Activated gamma-delta T cell treated with Interleukin-2 at 50 U/mL for 16 hours (primary cell): ENCODE measurements around the gene MRPL58.

Experiments used
- DNase-seq: peaks from one replicate; pipeline ENCODE4 v3.0.0-alpha.2; 2020

The MRPL58 gene

DNA sequence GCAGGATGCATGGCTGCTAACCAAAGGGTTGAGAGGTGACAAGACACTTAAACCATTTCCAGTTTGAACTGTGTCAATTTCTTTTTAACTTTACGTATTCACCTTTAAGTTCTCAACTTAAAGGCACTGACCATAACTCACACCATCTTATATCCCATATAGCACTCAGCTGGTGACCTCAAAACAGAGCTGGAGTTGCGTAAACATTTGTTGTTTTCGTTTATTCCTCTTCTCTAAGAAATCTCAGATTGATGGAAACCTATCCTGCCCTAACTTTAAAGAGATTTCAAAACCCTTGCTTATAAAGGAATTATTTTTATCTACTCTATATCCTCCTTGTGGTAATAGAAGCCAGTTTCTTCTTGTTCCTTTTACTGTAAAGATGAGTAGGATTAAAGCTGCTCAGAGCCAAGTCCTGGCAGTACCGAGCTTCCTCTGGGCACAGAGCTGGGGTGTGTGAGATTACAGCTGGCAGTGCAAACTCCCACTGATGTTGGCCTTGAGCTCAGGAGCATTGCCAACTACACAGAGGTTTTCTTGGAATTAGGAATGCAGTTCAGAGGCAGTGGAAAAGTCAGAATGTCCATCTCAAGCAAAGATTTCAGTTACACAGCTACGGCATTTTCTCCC lies 35.9 kb downstream of the MRPL58 start:
- DNase-seq: no peak

DNA sequence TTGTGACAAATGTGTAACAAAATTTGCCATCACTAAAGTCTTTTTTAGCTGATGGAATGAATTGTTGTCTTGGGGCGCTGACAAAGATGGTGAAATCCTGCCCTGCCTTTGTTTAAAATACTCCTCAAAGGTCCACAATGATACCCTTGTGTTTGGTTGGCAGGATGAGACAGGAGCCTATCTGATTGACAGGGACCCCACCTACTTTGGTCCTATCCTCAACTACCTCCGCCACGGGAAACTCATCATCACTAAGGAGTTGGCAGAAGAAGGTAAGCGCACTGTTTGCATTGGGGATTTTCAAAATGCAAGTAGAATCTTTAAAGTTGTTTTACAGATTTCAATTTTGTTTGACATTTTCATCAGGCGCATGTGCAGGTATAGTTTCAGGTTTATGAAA lies 36.6 kb downstream of the MRPL58 start:
- no peak for DNase-seq

DNA sequence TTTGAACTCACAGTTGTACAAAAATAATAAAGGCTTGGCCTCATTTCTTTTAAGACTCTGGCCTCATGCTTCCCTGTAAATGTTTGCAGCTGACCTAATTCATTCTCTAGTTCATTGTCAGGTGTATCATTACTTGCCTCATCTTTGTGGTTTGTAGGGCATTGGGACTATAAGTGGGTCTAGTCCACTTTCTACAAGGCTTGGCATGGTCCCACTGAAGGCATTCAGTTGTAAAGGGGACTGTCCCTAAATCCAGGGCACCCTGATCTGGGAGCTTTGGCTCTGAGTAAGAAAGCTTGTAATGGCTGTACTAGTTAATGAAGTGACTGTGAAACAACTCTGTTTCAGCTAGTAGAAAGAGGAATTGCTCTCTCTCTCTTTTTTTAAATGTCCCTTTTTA lies 37.2 kb downstream of the MRPL58 start:
- DNase-seq: no peak

DNA sequence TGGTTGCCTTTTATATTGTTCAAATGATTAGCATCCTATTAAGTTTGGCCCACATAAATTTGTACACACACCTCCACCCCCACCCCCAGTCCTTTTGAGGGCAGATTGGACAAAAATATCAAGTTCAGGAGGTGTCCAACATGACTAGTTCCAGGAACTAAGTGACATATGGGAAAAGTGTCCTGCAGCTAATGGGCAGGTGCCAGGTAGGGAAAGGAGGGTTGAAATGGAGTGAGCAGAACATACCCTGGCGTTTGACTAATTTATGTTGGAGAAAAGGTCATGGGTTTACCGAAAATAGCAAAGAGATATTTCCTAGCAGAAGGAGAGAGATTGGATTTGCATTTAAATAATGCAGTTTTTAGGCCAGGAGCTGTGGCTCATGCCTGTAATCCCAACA lies 39.5 kb downstream of the MRPL58 start:
- no peak for DNase-seq

DNA sequence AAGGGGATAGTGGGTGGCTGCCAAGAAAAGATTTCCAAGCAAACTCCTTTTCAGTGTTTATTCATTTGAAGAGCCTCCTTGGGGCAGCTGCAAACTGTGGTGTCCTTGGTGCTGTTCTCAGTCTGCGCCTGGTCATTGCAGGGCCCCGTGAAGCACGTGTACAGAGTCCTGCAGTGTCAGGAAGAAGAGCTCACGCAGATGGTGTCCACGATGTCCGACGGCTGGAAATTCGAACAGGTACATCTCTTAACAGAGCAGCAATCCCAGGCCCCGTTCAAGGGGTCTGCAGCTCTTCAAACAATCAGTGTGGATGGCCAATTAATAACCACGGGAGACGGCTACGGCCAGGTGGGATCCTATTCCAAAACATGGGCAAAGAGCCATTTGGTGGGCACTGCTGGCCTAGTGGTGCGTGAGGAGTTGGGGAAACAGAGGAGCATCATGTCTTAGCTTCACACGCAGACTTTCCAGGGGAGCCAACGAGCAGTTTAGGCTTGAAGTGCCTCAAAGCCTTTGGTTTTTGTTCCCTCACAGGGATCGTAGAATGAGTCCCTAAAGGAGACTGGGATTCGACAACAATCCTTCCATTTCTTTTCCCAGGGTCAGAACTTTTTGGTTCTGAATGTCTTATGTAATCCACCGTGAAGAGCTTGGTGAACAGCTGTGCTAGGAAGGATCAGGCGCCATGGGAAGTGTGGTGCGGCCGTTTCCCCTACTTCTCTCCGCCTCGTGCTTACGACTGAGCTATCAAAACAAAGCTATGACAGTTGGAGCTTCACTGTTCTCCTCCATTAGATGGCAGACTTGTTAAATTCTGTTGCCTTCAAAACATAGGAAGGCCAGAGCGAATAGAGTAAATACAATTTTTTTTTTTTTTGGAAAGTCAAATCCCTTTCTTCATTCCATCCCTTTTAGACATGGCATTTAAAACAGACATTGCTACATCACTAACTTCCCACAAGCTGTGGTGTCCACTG lies 47.2 kb downstream of the MRPL58 start:
- no peak for DNase-seq

DNA sequence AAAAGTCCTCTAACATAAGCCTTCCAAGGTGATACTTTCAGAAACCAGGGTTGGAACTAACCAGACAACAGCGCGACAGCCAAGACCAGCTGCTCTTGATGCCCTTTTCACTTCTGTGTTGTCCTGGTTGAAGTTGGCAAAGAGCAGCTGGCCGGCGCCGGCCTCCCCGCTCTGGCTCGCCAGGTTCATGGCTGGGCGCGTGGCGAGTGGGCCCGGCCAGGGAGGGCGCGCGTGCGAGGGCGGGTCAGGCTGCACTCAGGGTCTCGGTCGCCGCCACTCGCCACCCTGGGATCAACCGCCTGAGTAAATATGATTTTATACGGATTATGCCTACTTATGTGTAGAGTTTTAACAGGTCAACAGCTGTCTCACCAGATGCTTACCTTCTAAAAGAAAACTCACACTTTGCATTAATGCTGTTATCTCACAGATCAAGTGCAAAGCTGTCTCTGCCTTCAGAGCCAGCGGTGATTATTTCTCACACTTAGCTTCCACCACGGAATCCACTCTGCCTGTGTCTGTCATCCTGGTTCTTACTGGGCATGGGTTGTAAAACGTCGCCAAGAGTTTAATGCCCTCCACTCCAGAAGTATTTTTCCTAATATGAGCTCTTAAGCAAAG lies 48.1 kb downstream of the MRPL58 start:
- no peak for DNase-seq

DNA sequence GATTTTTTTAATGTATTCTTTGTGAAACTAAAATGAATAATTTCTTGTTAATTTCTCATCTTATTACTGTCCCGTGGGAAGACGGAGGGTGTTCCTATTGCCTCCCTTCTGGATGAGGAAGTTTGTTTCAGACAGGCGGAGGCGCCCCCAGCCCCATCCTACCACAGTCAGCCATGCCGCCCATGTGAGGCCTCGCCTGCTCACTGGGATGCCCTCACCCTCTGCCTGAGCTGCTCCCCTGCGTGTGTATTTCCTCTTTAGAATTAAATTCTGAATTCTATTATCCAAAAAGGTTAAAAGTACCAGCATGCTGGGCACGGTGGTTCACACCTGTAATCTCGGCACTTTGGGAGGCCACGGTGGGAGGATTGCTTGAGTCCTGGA lies 48.6 kb downstream of the MRPL58 start:
- no peak for DNase-seq

DNA sequence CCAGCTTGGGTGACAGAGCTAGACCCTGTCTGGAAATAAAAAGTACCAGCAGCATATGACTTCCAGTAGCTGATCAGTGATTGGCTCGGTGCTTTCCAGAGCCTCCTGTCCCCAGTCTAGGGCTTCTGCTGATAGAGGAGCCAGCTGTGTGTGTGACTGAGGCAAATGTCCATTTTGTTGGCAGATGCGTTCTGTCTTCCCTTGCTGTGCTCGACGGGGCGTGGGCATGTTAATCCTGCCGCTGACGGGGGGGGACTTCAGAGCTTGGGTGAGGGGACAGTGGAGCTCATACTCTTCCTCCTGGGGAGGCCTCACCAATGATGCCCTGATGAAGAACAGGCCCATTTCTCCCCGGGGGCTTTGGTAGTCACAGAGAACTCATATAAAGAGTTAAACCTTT lies 49.1 kb downstream of the MRPL58 start:
- DNase-seq: no peak

DNA sequence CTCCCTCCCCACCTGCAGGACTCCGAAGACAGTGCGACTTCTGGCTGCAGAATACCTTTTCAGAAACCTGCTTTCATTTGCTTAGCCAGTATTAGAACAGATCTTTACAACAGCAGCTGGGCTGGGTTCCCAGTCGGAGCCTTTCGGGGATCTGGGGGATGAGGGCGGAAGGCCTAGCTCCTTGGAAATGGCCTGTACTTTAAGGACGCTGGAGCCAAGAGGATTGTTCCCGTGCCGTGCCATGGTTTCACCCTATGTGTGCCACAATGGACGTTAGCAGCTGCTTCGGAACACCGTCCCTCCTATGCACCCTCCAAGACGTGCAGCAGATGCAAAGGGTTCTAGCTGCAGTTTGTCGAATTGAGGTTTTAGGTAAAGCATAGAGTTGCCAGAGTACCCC lies 50.7 kb downstream of the MRPL58 start:
- DNase-seq: no peak

DNA sequence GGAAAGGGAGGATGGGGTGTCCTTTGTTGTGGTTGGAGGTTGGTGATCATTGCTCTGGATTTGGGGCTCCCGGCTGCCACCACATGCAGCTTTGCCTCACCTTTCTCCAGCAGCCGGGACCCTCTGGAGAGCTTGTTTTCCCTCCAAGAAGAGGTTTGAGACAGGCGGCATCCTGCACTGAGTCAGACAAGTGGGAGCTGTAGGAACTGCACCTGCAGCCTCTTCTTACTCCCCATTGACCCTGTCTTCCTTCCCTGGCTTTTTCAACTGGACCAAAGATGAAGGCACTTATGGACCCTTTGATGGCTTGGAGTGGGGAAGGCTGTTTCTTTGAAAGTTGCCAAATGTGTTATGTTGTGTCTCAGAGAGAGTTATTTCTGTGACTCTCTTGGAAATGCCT lies 51.2 kb downstream of the MRPL58 start:
- no peak for DNase-seq

DNA sequence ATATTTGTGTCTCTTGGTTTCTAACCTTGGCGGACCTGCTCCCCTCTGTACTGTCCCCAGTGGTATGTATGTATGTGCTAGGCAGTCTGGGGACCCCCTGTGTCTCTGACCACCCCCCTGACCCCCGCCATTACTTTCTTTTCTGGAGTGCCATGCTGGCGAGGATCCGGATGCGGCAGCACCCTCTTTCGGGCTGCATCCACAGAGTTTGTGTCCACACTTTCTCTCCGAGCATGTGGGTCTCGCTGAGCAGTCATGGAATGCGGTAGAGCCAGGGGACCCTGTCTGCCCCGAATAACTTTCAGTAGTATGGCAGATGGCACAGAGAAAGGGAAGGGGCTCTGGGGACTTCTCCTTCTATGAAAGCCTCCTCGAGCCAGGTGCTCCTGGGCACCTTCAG lies 51.6 kb downstream of the MRPL58 start:
- no peak for DNase-seq

DNA sequence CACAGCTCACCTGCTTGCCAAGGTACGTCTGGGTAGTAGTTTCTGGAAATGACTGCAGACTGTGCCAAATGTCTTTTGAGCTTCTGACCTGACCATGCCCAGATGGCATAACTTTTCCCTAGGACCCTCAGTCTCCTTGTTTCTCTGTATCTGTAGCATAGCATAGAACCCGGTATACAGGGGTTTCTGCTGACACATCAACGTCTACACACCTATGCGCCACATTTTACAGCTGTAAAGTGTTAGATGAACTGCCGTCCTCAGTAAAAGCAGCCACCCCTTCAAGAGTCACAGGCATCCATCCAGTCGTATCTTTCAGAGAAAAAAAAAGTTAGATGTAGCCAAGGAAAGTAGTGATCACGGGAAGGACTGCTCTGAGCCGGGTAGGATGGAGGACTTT lies 52.0 kb downstream of the MRPL58 start:
- no peak for DNase-seq

DNA sequence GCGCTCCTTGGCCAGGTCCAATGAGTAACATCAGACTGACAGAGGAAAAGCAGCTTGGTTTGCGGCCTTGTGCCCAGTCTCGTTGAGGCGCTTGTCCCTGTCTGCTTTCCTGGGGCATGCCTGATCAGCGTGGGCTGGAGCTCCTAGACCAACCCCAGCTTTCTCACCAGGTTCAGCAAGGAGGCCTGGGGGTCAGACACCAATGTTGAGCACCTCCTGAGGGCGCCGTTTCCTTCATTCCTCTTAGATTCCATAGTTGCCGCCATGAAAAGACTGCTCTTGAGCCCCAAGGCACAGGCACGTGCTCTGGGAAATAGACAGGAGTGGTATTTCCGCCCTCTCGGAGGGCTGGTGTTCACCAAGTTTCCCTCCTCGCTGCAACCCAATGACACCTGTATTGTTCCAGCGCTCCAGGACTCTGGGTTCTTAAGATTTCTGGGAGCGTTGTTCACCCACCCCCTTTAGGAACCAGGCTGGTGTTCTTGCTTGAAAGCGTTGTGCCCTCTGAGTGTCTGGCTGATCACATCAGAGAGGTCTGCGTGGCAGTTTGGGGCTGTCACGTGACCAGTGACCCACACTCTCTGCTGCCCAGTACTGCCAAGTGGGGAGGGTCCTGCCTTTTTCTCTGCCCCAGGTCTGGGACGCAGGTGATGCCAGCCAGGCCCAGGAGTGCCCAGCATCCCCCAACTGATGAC lies 52.5 kb downstream of the MRPL58 start:
- no peak for DNase-seq

DNA sequence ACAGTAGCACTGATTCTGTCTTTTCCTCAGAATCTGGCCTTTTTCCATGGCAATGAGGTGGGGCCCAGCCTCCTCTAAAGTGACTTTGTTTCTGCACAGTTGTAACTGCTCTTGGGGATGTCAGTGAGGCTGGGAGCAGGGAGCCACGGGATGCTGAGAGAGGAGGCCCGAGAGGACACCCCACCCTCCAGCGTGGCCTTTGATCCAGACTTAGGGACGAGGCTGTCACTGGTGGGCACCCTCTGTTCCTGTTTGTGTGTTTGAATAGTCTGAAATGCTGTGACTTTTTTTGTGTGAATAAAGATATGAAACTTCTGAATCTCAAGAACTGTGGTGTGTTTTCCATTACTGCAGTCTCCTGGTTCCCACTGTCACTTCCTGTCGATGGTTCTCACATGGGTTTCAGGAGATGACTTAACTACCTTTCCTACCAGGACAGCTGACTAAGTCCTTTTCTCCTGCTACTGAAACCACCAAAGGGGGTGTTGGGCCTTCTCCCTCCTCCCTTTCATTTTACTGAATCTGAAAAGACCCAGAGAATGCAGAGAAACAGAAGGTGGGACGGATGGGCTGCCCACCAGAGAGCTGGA lies 53.2 kb downstream of the MRPL58 start:
- DNase-seq: no peak

DNA sequence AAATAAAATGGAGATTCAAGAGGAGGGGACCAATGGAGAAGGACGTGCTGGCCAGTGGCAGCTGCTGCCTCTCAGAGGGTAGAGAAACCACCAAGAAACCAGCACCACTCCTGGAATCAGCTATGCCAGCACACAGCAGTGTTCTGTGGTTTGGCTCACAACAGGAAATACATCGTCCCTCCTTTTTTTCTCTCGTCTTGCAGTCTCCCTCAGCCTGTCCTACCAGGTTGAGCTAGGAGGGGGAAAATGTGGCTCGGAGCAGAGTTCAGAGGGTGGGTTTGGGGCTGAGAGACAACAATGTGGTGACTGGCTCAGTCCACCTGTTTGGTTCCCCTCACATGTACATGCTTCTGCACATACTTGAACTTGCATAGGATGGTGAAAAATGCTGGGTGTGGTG lies 55.4 kb downstream of the MRPL58 start:
- no peak for DNase-seq

DNA sequence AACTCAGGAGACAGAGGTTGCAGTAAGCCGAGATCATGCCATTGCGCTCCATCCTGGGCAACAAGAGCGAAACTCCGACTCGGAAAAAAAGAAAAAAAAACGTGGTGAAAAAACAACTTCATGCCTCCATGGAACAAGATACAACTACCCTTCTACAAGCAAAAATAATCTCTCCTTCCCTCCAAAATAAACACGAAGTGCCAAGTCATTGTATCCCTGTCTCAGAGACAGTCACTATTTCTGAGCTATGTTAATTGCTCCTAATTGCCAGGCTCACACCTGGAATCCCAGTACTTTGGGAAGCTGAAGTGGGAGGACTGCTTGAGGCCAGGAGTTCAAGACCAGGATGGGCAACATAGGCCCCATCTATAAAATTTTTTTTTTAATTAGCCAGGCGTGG lies 56.3 kb downstream of the MRPL58 start:
- DNase-seq: no peak

DNA sequence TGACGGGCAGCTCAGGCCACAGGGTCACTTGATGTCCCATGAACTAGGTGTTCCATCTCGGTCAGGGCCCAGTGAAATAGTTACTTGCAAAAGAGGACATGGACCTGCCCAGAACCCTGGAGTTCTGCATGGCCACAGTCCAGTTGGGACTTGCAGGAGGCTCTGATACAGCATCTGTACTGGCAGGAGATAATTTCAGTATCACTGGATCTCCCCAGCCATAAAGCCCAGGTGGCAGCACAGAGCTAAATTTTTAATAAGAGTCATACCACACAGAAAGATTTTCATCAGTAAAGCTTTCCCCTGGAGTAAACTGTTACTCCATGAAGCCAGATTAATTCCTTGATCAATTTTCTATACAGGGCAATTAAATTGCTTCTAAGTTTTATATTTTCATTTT lies 57.3 kb downstream of the MRPL58 start:
- no peak for DNase-seq
